Calu3 (cell line): ENCODE measurements around the gene PDS5A. TPM values are rescaled to one million over a fixed set of nuclear protein-coding genes. Genes with fewer than 3 reads are reported as not detected.
"Not testable (repeated sequence)": the region's sequence is repeated elsewhere in the genome, so short reads cannot be mapped to it uniquely, and the experiment has no call there.

Experiments used
- BruUV-seq: library from RNA; stranded (reverse); fragments of 400-500 nt; replicated peaks from 2 replicates; lab custom pipeline; 2021; lab: Mats Ljungman, UMichigan
- CTCF ChIA-PET: fragments of 300-600 bp; sonication (Branson Sonifier 250); formaldehyde crosslinking; loops from one replicate; lab custom pipeline; 2022; ENCODE audit warnings: antibody characterized with exemption; lab: Charles Lee
- DNase-seq: peaks from one replicate; pipeline ENCODE4 v3.0.0; 2022
- H3K27ac Mint-ChIP-seq: one replicate; pipeline ENCODE4 v1.8.0; 2022; ENCODE audit warnings: mixed read lengths; ENCODE audit not compliant: unreplicated experiment
- H3K27me3 Mint-ChIP-seq: one replicate; pipeline ENCODE4 v1.8.0; 2022; ENCODE audit warnings: mixed read lengths; ENCODE audit not compliant: unreplicated experiment
- H3K36me3 Mint-ChIP-seq: one replicate; pipeline ENCODE4 v1.8.0; 2022; ENCODE audit warnings: mild to moderate bottlenecking, moderate library complexity, mixed read lengths; ENCODE audit not compliant: insufficient read depth, unreplicated experiment
- H3K4me1 Mint-ChIP-seq: one replicate; pipeline ENCODE4 v1.8.0; 2022; ENCODE audit warnings: mild to moderate bottlenecking, low read depth, mixed read lengths; ENCODE audit not compliant: unreplicated experiment
- H3K4me3 Mint-ChIP-seq: one replicate; pipeline ENCODE4 v1.8.0; 2022; ENCODE audit warnings: mild to moderate bottlenecking, low read depth, moderate library complexity, mixed read lengths; ENCODE audit not compliant: unreplicated experiment
- H3K9me3 Mint-ChIP-seq: one replicate; pipeline ENCODE4 v1.8.0; 2022; ENCODE audit warnings: low read depth, mixed read lengths; ENCODE audit not compliant: unreplicated experiment
- intact Hi-C: fragments of 100-400 bp; cut with micrococcal nuclease; formaldehyde crosslinking; loops from one replicate; pipeline ENCODE4 v1.10.0; 2022; ENCODE audit not compliant: unreplicated experiment
- total RNA-seq: library from RNA; stranded (reverse); gene quantifications from 2 replicates; pipeline ENCODE4 v1.2.3, GENCODE V29; 2022
- TF ChIP-seq, protein P1 (sequence below): fragments of 200-600 bp; IDR thresholded peaks from one replicate; pipeline ENCODE4 v1.8.0; 2022; ENCODE audit warnings: antibody characterized with exemption; ENCODE audit not compliant: unreplicated experiment

PDS5A gene
- total RNA-seq, 1 experiment from 2014 or later: 49.1 TPM

DNA sequence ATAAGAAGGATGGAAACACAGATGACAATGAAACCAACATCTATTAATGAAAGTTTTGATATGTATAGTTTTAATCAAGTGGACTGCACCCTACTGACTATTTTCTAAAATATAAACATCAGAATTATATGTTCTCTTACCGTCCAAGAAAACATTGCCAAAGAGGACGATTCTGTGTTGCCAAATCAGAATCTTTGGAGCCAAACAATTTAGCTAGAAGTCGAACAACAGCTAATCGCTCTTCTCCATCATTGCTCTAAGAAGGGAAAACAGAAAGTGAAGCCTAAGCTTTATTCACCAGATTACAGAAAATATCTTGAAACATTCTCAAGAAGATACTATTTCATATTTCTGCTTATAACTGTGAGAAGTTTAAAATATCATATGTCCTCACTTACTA, 64.2 kb downstream of the PDS5A start:
- Mint-ChIP-seq H3K4me3 (no peak overlapping the region), H3K27me3 (no peaks in the 10 kb centered on the region), H3K9me3 (no peaks in the 10 kb centered on the region), H3K36me3 (peaks cover 5% of the 10 kb centered on the region), H3K27ac (no peak overlapping the region), H3K4me1 (no peaks in the 10 kb centered on the region)
- BruUV-seq: no TSS peak
- TF ChIP-seq, protein P1, sequence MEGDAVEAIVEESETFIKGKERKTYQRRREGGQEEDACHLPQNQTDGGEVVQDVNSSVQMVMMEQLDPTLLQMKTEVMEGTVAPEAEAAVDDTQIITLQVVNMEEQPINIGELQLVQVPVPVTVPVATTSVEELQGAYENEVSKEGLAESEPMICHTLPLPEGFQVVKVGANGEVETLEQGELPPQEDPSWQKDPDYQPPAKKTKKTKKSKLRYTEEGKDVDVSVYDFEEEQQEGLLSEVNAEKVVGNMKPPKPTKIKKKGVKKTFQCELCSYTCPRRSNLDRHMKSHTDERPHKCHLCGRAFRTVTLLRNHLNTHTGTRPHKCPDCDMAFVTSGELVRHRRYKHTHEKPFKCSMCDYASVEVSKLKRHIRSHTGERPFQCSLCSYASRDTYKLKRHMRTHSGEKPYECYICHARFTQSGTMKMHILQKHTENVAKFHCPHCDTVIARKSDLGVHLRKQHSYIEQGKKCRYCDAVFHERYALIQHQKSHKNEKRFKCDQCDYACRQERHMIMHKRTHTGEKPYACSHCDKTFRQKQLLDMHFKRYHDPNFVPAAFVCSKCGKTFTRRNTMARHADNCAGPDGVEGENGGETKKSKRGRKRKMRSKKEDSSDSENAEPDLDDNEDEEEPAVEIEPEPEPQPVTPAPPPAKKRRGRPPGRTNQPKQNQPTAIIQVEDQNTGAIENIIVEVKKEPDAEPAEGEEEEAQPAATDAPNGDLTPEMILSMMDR: no peak
- CTCF ChIA-PET: no interaction called here
- no peak for DNase-seq
- intact Hi-C loops: no loop called here

DNA sequence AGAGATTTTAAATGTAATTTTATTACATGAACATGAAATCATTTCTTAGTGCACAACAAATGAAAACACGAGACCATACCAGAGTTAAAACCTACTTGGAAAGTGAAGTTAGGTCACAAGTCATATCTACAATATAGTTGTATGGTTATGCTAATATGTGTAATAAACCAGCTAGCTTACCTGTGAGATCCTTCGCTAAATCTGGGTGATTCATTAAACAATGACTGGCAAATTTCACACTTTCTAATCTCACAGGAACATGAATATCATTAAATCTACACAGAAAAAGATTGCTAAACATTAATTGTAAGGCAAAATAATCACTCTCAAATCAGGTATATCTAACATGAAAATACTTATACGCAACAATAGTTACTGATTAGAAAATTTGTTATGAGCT, 67.6 kb downstream of the PDS5A start:
- Mint-ChIP-seq H3K27ac (no peak overlapping the region), H3K4me1 (no peaks in the 10 kb centered on the region), H3K36me3 (peaks cover 19% of the 10 kb centered on the region), H3K27me3 (no peaks in the 10 kb centered on the region), H3K9me3 (no peaks in the 10 kb centered on the region), H3K4me3 (no peak overlapping the region)
- TF ChIP-seq, protein P1: no peak
- intact Hi-C loops: no loop called here
- no peak for DNase-seq
- CTCF ChIA-PET: no interaction called here
- BruUV-seq: no TSS peak

DNA sequence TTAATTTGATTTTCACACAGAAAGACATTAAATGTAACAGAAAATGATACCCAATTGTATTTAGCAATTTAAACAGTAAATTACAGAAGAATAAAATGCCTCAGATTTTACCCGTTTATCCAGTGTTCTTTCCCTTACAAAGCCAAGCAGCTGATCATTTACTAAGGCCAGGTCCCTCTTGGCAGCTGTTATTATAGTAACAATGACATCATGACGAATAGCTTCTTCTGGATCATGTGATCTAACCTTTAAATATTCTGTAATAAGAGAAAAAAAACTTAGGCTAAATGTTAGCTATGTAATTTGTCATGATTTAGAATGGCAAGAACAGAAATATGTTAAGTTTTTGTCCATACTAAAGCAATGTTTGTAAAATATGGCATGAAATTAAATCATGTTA, 69.4 kb downstream of the PDS5A start:
- TF ChIP-seq, protein P1: no peak

DNA sequence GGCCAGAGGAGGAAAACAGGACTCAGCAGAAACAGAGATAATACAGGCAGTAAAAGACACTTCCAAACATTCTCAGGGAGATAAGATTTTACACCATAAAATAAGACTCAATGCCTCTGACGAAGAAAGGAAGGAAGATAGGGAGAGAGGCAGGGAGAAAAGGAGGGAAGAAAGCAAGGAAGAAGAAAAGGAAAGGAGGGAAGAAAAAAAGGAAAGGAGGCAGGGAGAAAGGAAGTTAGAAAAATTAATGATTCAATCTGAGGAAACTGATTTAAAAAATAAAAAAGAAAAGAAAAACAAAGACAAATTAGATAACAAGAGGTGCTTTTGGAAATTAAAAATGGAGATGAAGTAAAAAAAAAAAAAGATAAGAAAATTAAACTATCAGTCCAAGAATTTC, 72.1 kb downstream of the PDS5A start:
- peaks cover 14% of the 10 kb centered on the region for H3K36me3 Mint-ChIP-seq
- intact Hi-C loops: no loop called here
- no peak overlapping the region for H3K4me3 Mint-ChIP-seq
- no TSS peak for BruUV-seq
- CTCF ChIA-PET: no interaction called here
- no peaks in the 10 kb centered on the region for H3K9me3 Mint-ChIP-seq
- no peak overlapping the region for H3K27ac Mint-ChIP-seq
- DNase-seq: no peak
- TF ChIP-seq, protein P1: no peak
- H3K4me1 Mint-ChIP-seq: no peaks in the 10 kb centered on the region
- H3K27me3 Mint-ChIP-seq: no peaks in the 10 kb centered on the region

More for the DNA sequence above, 69.4 kb downstream of the PDS5A start:
- Mint-ChIP-seq H3K27ac (no peak overlapping the region), H3K4me3 (no peak overlapping the region), H3K4me1 (no peaks in the 10 kb centered on the region), H3K27me3 (no peaks in the 10 kb centered on the region), H3K9me3 (no peaks in the 10 kb centered on the region), H3K36me3 (peaks cover 19% of the 10 kb centered on the region)
- CTCF ChIA-PET: no interaction called here
- DNase-seq: no peak
- no TSS peak for BruUV-seq
- intact Hi-C loops: no loop called here

DNA sequence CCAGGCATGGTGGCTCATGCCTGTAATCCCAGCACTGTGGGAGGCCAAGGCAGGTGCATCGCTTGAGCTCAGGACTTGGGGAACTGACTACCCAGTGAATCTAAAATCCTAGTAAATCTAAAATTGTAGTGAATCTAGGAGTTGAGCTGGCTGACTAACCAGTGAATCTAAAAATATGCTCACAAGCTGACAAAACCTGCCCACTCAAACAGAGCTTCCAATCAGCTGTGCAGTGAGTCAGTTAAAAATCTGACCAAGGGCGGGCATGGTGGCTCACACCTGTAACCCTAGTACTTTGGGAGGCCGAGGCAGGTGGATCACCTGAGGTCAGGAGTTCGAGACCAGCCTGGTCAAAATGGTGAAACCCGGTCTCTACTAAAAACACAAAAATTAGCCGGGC, 72.7 kb downstream of the PDS5A start:
- BruUV-seq, H3K27me3 Mint-ChIP-seq, H3K9me3 Mint-ChIP-seq, CTCF ChIA-PET, H3K27ac Mint-ChIP-seq, H3K4me1 Mint-ChIP-seq, intact Hi-C loops, H3K4me3 Mint-ChIP-seq, DNase-seq: not testable (repeated sequence)
- H3K36me3 Mint-ChIP-seq: peaks cover 14% of the 10 kb centered on the region
